Effector memory CD8-positive, alpha-beta T cell (primary cell): ENCODE data around the gene KMT2C.
A peak's percentile ranks its signal among the peaks of the same experiment; 100 is the strongest.
"Not testable (repeated sequence)": the region's sequence is repeated elsewhere in the genome, so short reads cannot be mapped to it uniquely, and the experiment has no call there.

Source experiments
- ATAC-seq: fragments of 150-1000 bp; cut with Tn5 transposase; replicated peaks from 2 replicates; pipeline ENCODE4 v1.10.0; 2021; ENCODE audit warnings: mild to moderate bottlenecking, moderate library complexity
- DNase-seq, 3 experiments: peaks; one replicate each; pipeline ENCODE4 v3.0.0; 2021
- H3K27ac Mint-ChIP-seq, 2 donors: one replicate each; pipeline ENCODE4 v1.8.0; 2022; ENCODE audit warnings: mild to moderate bottlenecking in 2 of 2, mixed read lengths in 2 of 2, moderate library complexity in 2 of 2
- H3K27me3 Mint-ChIP-seq, 2 donors: one replicate each; pipeline ENCODE4 v1.8.0; 2022; ENCODE audit warnings: mixed read lengths in 2 of 2
- H3K36me3 Mint-ChIP-seq: one replicate; pipeline ENCODE4 v1.8.0; 2022; ENCODE audit warnings: mild to moderate bottlenecking, moderate library complexity, mixed read lengths; ENCODE audit not compliant: insufficient read depth
- H3K4me1 Mint-ChIP-seq, 2 donors: one replicate each; pipeline ENCODE4 v1.8.0; 2022; ENCODE audit warnings: low read depth in 2 of 2, mixed read lengths in 2 of 2
- H3K4me3 Mint-ChIP-seq, 2 donors: one replicate each; pipeline ENCODE4 v1.8.0; 2022; ENCODE audit warnings: mild to moderate bottlenecking in 2 of 2, mixed read lengths in 2 of 2, moderate library complexity in 2 of 2
- H3K9me3 Mint-ChIP-seq, 2 donors: one replicate each; pipeline ENCODE4 v1.8.0; 2022; ENCODE audit warnings: mixed read lengths in 2 of 2
- total RNA-seq, 9 experiments: gene quantifications; one replicate each; lab custom pipeline; 2026; lab: John Stamatoyannopoulos, UW

KMT2C gene
- 99.5 to 684 (median 302) reads per million in 9 experiments for total RNA-seq

- H3K27ac Mint-ChIP-seq, result peak within 1 kb of the TSS; percentile 92 to 94
- peak; percentile 25 for ATAC-seq
- peak; percentile 21 to 41 (median 37) for DNase-seq
- no peaks in the 10 kb centered on the region for H3K9me3 Mint-ChIP-seq
- H3K27me3 Mint-ChIP-seq, result no peaks in the 10 kb centered on the region
- H3K4me3 Mint-ChIP-seq, result peak within 1 kb of the TSS; percentile 74 to 88
- peaks cover 19% of the 10 kb centered on the region for H3K36me3 Mint-ChIP-seq
- H3K4me1 Mint-ChIP-seq, result peaks cover 24 to 25% of the 10 kb centered on the region in 2 donors
Observed at GRCh38 chr7:152435384-152436110, at the start of gene KMT2C. TSS of gene KMT2C (minus strand) at chr7:152436003. CDS start at chr7:152435786, 217 bp downstream.

GRCh38 chr7:152481082-152481481 lies 45.3 kb upstream of the KMT2C start:
- Mint-ChIP-seq H3K9me3 (no peaks in the 10 kb centered on the region), H3K27me3 (no peaks in the 10 kb centered on the region), H3K27ac (no peak overlapping the region), H3K4me3 (no peak overlapping the region), H3K36me3 (no peaks in the 10 kb centered on the region), H3K4me1 (no peaks in the 10 kb centered on the region)
- DNase-seq, result no peak
- no peak for ATAC-seq

- Mint-ChIP-seq H3K27ac (no peak overlapping the region), H3K4me3 (no peak overlapping the region), H3K9me3 (no peaks in the 10 kb centered on the region), H3K36me3 (no peaks in the 10 kb centered on the region), H3K4me1 (no peaks in the 10 kb centered on the region), H3K27me3 (no peaks in the 10 kb centered on the region)
- DNase-seq, result no peak
- ATAC-seq, result no peak
Observed at GRCh38 chr7:152480664-152481063, 44.9 kb upstream of the KMT2C start.

- Mint-ChIP-seq H3K27me3 (no peaks in the 10 kb centered on the region), H3K9me3 (no peaks in the 10 kb centered on the region), H3K4me3 (no peak overlapping the region), H3K36me3 (no peaks in the 10 kb centered on the region), H3K4me1 (no peaks in the 10 kb centered on the region), H3K27ac (no peak overlapping the region)
- no peak for DNase-seq
- no peak for ATAC-seq
Observed at GRCh38 chr7:152479595-152479994, 43.8 kb upstream of the KMT2C start.

GRCh38 chr7:152478140-152478539 lies 42.3 kb upstream of the KMT2C start:
- H3K4me3 Mint-ChIP-seq, result no peak overlapping the region
- no peak overlapping the region for H3K27ac Mint-ChIP-seq
- ATAC-seq (no peak), DNase-seq (no peak)
- peaks cover 4% of the 10 kb centered on the region for H3K36me3 Mint-ChIP-seq
- H3K4me1 Mint-ChIP-seq, result no peaks in the 10 kb centered on the region
- H3K9me3 Mint-ChIP-seq, result no peaks in the 10 kb centered on the region
- H3K27me3 Mint-ChIP-seq, result no peaks in the 10 kb centered on the region

GRCh38 chr7:152477079-152477478 lies 41.3 kb upstream of the KMT2C start:
- H3K27ac Mint-ChIP-seq, result no peak overlapping the region
- no peaks in the 10 kb centered on the region for H3K4me1 Mint-ChIP-seq
- H3K27me3 Mint-ChIP-seq, result no peaks in the 10 kb centered on the region
- no peaks in the 10 kb centered on the region for H3K9me3 Mint-ChIP-seq
- no peak for DNase-seq
- peaks cover 4% of the 10 kb centered on the region for H3K36me3 Mint-ChIP-seq
- no peak for ATAC-seq
- no peak overlapping the region for H3K4me3 Mint-ChIP-seq

GRCh38 chr7:152476551-152476950 lies 40.7 kb upstream of the KMT2C start:
- DNase-seq (no peak), ATAC-seq (no peak)
- Mint-ChIP-seq H3K27me3 (no peaks in the 10 kb centered on the region), H3K27ac (no peak overlapping the region), H3K9me3 (no peaks in the 10 kb centered on the region), H3K4me3 (no peak overlapping the region), H3K4me1 (no peaks in the 10 kb centered on the region), H3K36me3 (peaks cover 4% of the 10 kb centered on the region)

- H3K27ac Mint-ChIP-seq, H3K4me1 Mint-ChIP-seq: not testable (repeated sequence)
Observed at GRCh38 chr7:152471023-152471620, 35.3 kb upstream of the KMT2C start.

GRCh38 chr7:152470251-152471022 lies 34.6 kb upstream of the KMT2C start:
- H3K4me3 Mint-ChIP-seq, ATAC-seq, H3K27ac Mint-ChIP-seq, H3K4me1 Mint-ChIP-seq, H3K27me3 Mint-ChIP-seq, DNase-seq, H3K9me3 Mint-ChIP-seq: not testable (repeated sequence)
- H3K36me3 Mint-ChIP-seq, result peaks cover 11% of the 10 kb centered on the region

More at GRCh38 chr7:152471023-152471620, 35.3 kb upstream of the KMT2C start:
- not testable (repeated sequence) for H3K9me3 Mint-ChIP-seq, H3K27me3 Mint-ChIP-seq, H3K4me3 Mint-ChIP-seq, H3K36me3 Mint-ChIP-seq, DNase-seq, ATAC-seq

- not testable (repeated sequence) for H3K27ac Mint-ChIP-seq, H3K9me3 Mint-ChIP-seq, DNase-seq, H3K4me1 Mint-ChIP-seq, H3K27me3 Mint-ChIP-seq, H3K4me3 Mint-ChIP-seq, ATAC-seq
- H3K36me3 Mint-ChIP-seq, result peaks cover 17% of the 10 kb centered on the region
Observed at GRCh38 chr7:152469576-152469975, 33.8 kb upstream of the KMT2C start.

GRCh38 chr7:152467225-152467624 lies 31.4 kb upstream of the KMT2C start:
- Mint-ChIP-seq H3K4me3 (no peak overlapping the region), H3K27me3 (no peaks in the 10 kb centered on the region), H3K9me3 (no peaks in the 10 kb centered on the region), H3K27ac (no peak overlapping the region), H3K4me1 (peaks cover 6 to 7% of the 10 kb centered on the region in 2 donors), H3K36me3 (peaks cover 13% of the 10 kb centered on the region)
- ATAC-seq (no peak), DNase-seq (no peak)

GRCh38 chr7:152465119-152465387 lies 29.2 kb upstream of the KMT2C start:
- ATAC-seq (no peak), DNase-seq (no peak)
- Mint-ChIP-seq H3K9me3 (no peaks in the 10 kb centered on the region), H3K36me3 (peaks cover 13% of the 10 kb centered on the region), H3K4me3 (peak overlapping the region; percentile 88 to 90), H3K27me3 (no peaks in the 10 kb centered on the region), H3K4me1 (peaks cover 6 to 7% of the 10 kb centered on the region in 2 donors), H3K27ac (peak overlapping the region; percentile 81 to 91)

- peak overlapping the region; percentile 81 to 91 for H3K27ac Mint-ChIP-seq
Observed at GRCh38 chr7:152464312-152465118, 28.7 kb upstream of the KMT2C start.

More at GRCh38 chr7:152464312-152465118, 28.7 kb upstream of the KMT2C start:
- Mint-ChIP-seq H3K36me3 (peaks cover 13% of the 10 kb centered on the region), H3K9me3 (no peaks in the 10 kb centered on the region), H3K27me3 (no peaks in the 10 kb centered on the region), H3K4me1 (peaks cover 6 to 7% of the 10 kb centered on the region in 2 donors), H3K4me3 (peak overlapping the region; percentile 88 to 90)
- peak; percentile 16 for ATAC-seq
- DNase-seq, result no peak
